A673 (cell line): ENCODE results near the gene CNRIP1.

Source experiments
- CTCF ChIP-seq: fragments of 300-800, 200-600 bp; sonication (generic); conservative IDR thresholded peaks from 2 replicates; pipeline ENCODE4 v1.5.1; 2017; ENCODE audit warnings: low read depth, mild to moderate bottlenecking, antibody characterized with exemption, low read length, moderate library complexity, mixed read lengths
- EZH2 ChIP-seq: fragments of 200-600 bp; sonication (generic); IDR thresholded peaks from 2 replicates; pipeline ENCODE4 v1.6.1; 2017; ENCODE audit warnings: borderline replicate concordance, low read depth, mild to moderate bottlenecking, mixed read lengths, antibody characterized with exemption, low read length; ENCODE audit not compliant: poor library complexity, severe bottlenecking

- TF ChIP-seq CTCF (no peak), EZH2 (no peak)
Measured at GRCh38 chr2:68280348-68280747, 39.4 kb downstream of the CNRIP1 start.
